IMR-90 (cell line): ENCODE results near the gene PLA2G4B. TPM values are rescaled to one million over a fixed set of nuclear protein-coding genes. Genes with fewer than 3 reads are reported as not detected.

ENCODE experiments used
- ATAC-seq: fragments of 200-7000 bp; cut with Tn5 transposase; 2 replicates; pipeline ENCODE4 v1.9.1; 2020; ENCODE audit warnings: low read depth, mild to moderate bottlenecking, moderate library complexity
- BruUV-seq: library from RNA; stranded (reverse); fragments of 400-500 nt; replicated peaks from 2 replicates; lab custom pipeline; 2021; lab: Mats Ljungman, UMichigan
- CTCF ChIA-PET: fragments of 300-600 bp; formaldehyde crosslinking; extraction: SDS; loops from one replicate; lab custom pipeline; 2021; ENCODE audit warnings: antibody characterized with exemption; lab: Yijun Ruan, JAX
- POLR2A ChIA-PET: fragments of 300-600 bp; sonication (Branson Sonifier 250); formaldehyde crosslinking; loops from one replicate; lab custom pipeline; 2022; ENCODE audit warnings: antibody characterized with exemption; ENCODE audit not compliant: unreplicated experiment; lab: Charles Lee
- DNase-seq: peaks from one replicate; pipeline ENCODE4 v3.0.0; 2013
- H2AFZ ChIP-seq: replicated peaks from 2 replicates; pipeline ENCODE3; 2013; ENCODE audit warnings: low read length, mild to moderate bottlenecking; ENCODE audit not compliant: poor library complexity
- H2AK5ac ChIP-seq: 2 replicates; pipeline ENCODE4 v1.6.1; 2013; ENCODE audit warnings: low read depth, low read length, inconsistent platforms
- H2AK9ac ChIP-seq: replicated peaks from 2 replicates; pipeline ENCODE3; 2013; ENCODE audit warnings: mild to moderate bottlenecking, low read depth, low read length, moderate library complexity; ENCODE audit not compliant: poor library complexity
- H2BK120ac ChIP-seq: 2 replicates; pipeline ENCODE4 v1.6.1; 2013; ENCODE audit warnings: low read depth, low read length, inconsistent platforms
- H2BK15ac ChIP-seq: 3 replicates; pipeline ENCODE4 v1.6.1; 2013; ENCODE audit warnings: low read depth, low read length, inconsistent platforms
- H2BK20ac ChIP-seq: 2 replicates; pipeline ENCODE4 v1.6.1; 2013; ENCODE audit warnings: low read depth, mild to moderate bottlenecking, inconsistent platforms, low read length, moderate library complexity
- H2BK5ac ChIP-seq: 2 replicates; pipeline ENCODE4 v1.6.1; 2013; ENCODE audit warnings: mild to moderate bottlenecking, low read depth, low read length, inconsistent platforms; ENCODE audit not compliant: poor library complexity, severe bottlenecking
- H3K14ac ChIP-seq: replicated peaks from 2 replicates; pipeline ENCODE4 v1.6.1; 2013; ENCODE audit warnings: low read depth, low read length, inconsistent platforms
- H3K18ac ChIP-seq: 2 replicates; pipeline ENCODE4 v1.6.1; 2013; ENCODE audit warnings: low read depth, low read length, control low read depth
- H3K23ac ChIP-seq: 2 replicates; pipeline ENCODE4 v1.6.1; 2013; ENCODE audit warnings: low read depth, low read length, inconsistent platforms
- H3K27ac ChIP-seq: 2 replicates; pipeline ENCODE4 v1.5.1; 2013; ENCODE audit warnings: mild to moderate bottlenecking, control low read depth, low read length; ENCODE audit not compliant: insufficient read depth
- H3K27me3 ChIP-seq: 2 replicates; pipeline ENCODE4 v1.6.1; 2013; ENCODE audit warnings: low read length; ENCODE audit not compliant: control insufficient read depth, insufficient read depth
- H3K36me3 ChIP-seq: 2 replicates; pipeline ENCODE4 v1.6.1; 2013; ENCODE audit warnings: low read length, mixed read lengths; ENCODE audit not compliant: control insufficient read depth, insufficient read depth
- H3K4ac ChIP-seq: 2 replicates; pipeline ENCODE4 v1.6.1; 2013; ENCODE audit warnings: low read depth, low read length, inconsistent platforms
- H3K4me1 ChIP-seq: 2 replicates; pipeline ENCODE4 v1.6.1; 2013; ENCODE audit warnings: low read length, mixed read lengths; ENCODE audit not compliant: control insufficient read depth, insufficient read depth
- H3K4me2 ChIP-seq: 2 replicates; pipeline ENCODE4 v1.6.1; 2013; ENCODE audit warnings: low read depth, mild to moderate bottlenecking, control low read depth, low read length, moderate library complexity
- H3K4me3 ChIP-seq: 2 replicates; pipeline ENCODE4 v1.5.1; 2013; ENCODE audit warnings: low read depth, mild to moderate bottlenecking, control low read depth, low read length, moderate library complexity; ENCODE audit not compliant: insufficient read depth
- H3K56ac ChIP-seq: 2 replicates; pipeline ENCODE4 v1.6.1; 2013; ENCODE audit warnings: low read length, inconsistent platforms; ENCODE audit not compliant: insufficient read depth; ENCODE audit errors: extremely low read depth
- H3K79me1 ChIP-seq, 2 experiments: 2 replicates each; pipeline ENCODE4 v1.6.1; 2013; ENCODE audit warnings: low read length in 2 of 2, inconsistent platforms in 1 of 2, low read depth in 1 of 2
- H3K9ac ChIP-seq: 2 replicates; pipeline ENCODE4 v1.6.1; 2013; ENCODE audit warnings: low read depth, low read length, control low read depth
- H3K9me1 ChIP-seq: 2 replicates; pipeline ENCODE4 v1.6.1; 2013; ENCODE audit warnings: low read length, inconsistent platforms; ENCODE audit not compliant: insufficient read depth
- H3K9me3 ChIP-seq: 2 replicates; pipeline ENCODE4 v1.6.1; 2013; ENCODE audit warnings: low read length; ENCODE audit not compliant: control insufficient read depth, insufficient read depth
- H4K20me1 ChIP-seq: 2 replicates; pipeline ENCODE4 v1.6.1; 2013; ENCODE audit warnings: low read length, inconsistent platforms; ENCODE audit not compliant: insufficient read depth
- H4K5ac ChIP-seq: 2 replicates; pipeline ENCODE4 v1.6.1; 2013; ENCODE audit warnings: mild to moderate bottlenecking, low read depth, low read length, control low read depth
- H4K8ac ChIP-seq, 2 experiments: 2 replicates each; pipeline ENCODE4 v1.6.1; 2013; ENCODE audit warnings: low read depth in 2 of 2, low read length in 2 of 2, control low read depth in 1 of 2, inconsistent platforms in 1 of 2
- H4K91ac ChIP-seq: 2 replicates; pipeline ENCODE4 v1.6.1; 2013; ENCODE audit warnings: low read depth, low read length, inconsistent platforms; ENCODE audit not compliant: insufficient read depth
- CHD1 ChIP-seq: IDR thresholded peaks from 2 replicates; pipeline ENCODE4 v1.6.1; 2012; ENCODE audit warnings: low read depth, low read length, improper control_type of control experiment
- CTCF ChIP-seq: conservative IDR thresholded peaks from 2 replicates; pipeline ENCODE4 v1.5.1; 2012; ENCODE audit warnings: mild to moderate bottlenecking, low read depth, low read length, improper control_type of control experiment
- ELK1 ChIP-seq: fragments of 150-350 bp; IDR thresholded peaks from 2 replicates; pipeline ENCODE4 v1.6.1; 2016; ENCODE audit warnings: low read depth, mild to moderate bottlenecking, low read length, moderate library complexity, borderline replicate concordance
- FOS ChIP-seq: fragments of 150-350 bp; IDR thresholded peaks from 2 replicates; pipeline ENCODE4 v1.6.1; 2016; ENCODE audit warnings: low read depth, low read length
- MAFK ChIP-seq: IDR thresholded peaks from 2 replicates; pipeline ENCODE4 v1.6.1; 2012; ENCODE audit warnings: low read depth, low read length, improper control_type of control experiment
- MXI1 ChIP-seq: IDR thresholded peaks from 2 replicates; pipeline ENCODE4 v1.6.1; 2012; ENCODE audit warnings: low read depth, mild to moderate bottlenecking, low read length, moderate library complexity, borderline replicate concordance
- POLR2A ChIP-seq: IDR thresholded peaks from 2 replicates; pipeline ENCODE4 v1.6.1; 2012; ENCODE audit warnings: mild to moderate bottlenecking, low read depth, low read length
- RAD21 ChIP-seq: IDR thresholded peaks from 2 replicates; pipeline ENCODE4 v1.6.1; 2012; ENCODE audit warnings: low read length, improper control_type of control experiment
- RCOR1 ChIP-seq: IDR thresholded peaks from 2 replicates; pipeline ENCODE4 v1.6.1; 2012; ENCODE audit warnings: mild to moderate bottlenecking, low read length, improper control_type of control experiment; ENCODE audit not compliant: insufficient replicate concordance
- RFX5 ChIP-seq: IDR thresholded peaks from 2 replicates; pipeline ENCODE4 v1.8.0; 2012; ENCODE audit warnings: low read depth, mild to moderate bottlenecking, low read length, moderate library complexity
- SMC3 ChIP-seq: fragments of 150-350 bp; IDR thresholded peaks from 2 replicates; pipeline ENCODE4 v1.6.1; 2016; ENCODE audit warnings: low read depth, mild to moderate bottlenecking, antibody characterized with exemption, low read length, moderate library complexity
- WGBS, 2 experiments: methylation state at CpG; one replicate each; pipeline versions ENCODE4 v1.1.5 to v1.1.7; 2013; ENCODE audit warnings: missing lambda C conversion rate in 2 of 2; ENCODE audit not compliant: insufficient read length in 1 of 2; ENCODE audit errors: extremely low coverage in 2 of 2; 5-methylcytosine and 5-hydroxymethylcytosine counted together
- dilution Hi-C: fragments of 300-500 bp; cut with HindIII; formaldehyde crosslinking; loops from one replicate; pipeline ENCODE4 v1.14.3; 2018; ENCODE audit warnings: low sequenced_read_pairs; ENCODE audit not compliant: unreplicated experiment
- in situ Hi-C: fragments of 300-500 bp; cut with MboI; formaldehyde crosslinking; loops from 3 replicates; pipeline ENCODE4 v1.14.3; 2019; ENCODE audit warnings: low sequenced_read_pairs, inconsistent platforms, mixed read lengths
- intact Hi-C: fragments of 100-400 bp; cut with micrococcal nuclease; formaldehyde crosslinking; loops from 2 replicates; pipeline ENCODE4 v1.10.0; 2022
- polyA plus RNA-seq, 3 experiments: library from polyadenylated mRNA; depleted of rRNA; stranded (reverse); fragments of >200 nt; gene quantifications; 2 replicates each; pipeline ENCODE4 v1.2.3, GENCODE V29; 2012; ENCODE audit warnings: low replicate concordance in 1 of 3
- total RNA-seq: library from RNA; depleted of rRNA; stranded (reverse); fragments of >200 nt; gene quantifications from 2 replicates; pipeline ENCODE4 v1.2.3, GENCODE V29; 2012
- TF ChIP-seq, protein P1 (sequence below): fragments of 150-350 bp; IDR thresholded peaks from 2 replicates; pipeline ENCODE4 v1.6.1; 2017; ENCODE audit warnings: mild to moderate bottlenecking, antibody characterized with exemption, low read length, low read depth

Gene PLA2G4B
- total and polyA plus RNA-seq, 2 of the 4 experiments (the other 2 are of a cell fraction) = 0.18 to 3.1 TPM

DNA sequence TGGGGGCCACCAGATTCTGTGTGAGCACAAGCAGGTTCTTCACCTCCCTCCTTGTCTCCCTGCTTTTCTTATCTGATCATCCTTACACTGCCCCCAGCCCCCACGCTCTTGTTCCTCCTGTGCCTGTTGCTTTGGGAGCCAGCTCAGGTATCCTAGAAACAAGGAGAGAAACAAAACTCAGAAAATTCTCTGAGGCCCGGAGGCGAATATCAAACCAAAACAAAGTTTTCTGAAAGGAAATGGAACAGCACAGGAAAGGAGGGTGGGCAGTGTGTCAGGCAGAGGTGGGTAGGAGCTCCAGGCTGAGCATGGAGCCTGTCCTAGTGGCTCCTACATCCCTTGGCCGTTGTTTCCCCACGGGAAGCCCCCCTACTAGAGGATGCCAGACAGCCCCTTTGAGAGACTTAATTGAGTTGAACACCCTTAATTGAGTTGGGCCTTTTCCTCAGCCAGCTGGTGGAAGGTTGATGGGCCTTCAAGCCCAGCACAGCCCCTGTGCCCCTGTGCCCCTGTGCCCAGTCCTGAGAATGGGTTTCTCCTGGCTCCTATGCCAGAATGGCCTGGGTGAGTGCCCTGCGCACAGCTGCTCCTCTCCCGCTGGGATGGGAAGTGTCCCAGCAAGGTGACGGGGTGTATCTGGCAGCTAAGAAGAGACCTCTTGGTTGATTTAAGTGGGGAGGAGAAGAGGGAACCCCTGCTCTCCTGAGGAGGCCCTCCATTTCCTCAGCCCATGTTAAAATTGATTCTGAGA is 33.6 kb upstream of the PLA2G4B start (continued):
- TF ChIP-seq ELK1 = no peak

GRCh38 chr15:41805711-41806110 is 32.9 kb upstream of the PLA2G4B start:
- WGBS, 2 experiments = no CpG with 5 or more reads among the region's 3 CpGs
- ATAC-seq = no peak
- no peak overlapping the region for H4K91ac ChIP-seq
- TF ChIP-seq, protein P1, sequence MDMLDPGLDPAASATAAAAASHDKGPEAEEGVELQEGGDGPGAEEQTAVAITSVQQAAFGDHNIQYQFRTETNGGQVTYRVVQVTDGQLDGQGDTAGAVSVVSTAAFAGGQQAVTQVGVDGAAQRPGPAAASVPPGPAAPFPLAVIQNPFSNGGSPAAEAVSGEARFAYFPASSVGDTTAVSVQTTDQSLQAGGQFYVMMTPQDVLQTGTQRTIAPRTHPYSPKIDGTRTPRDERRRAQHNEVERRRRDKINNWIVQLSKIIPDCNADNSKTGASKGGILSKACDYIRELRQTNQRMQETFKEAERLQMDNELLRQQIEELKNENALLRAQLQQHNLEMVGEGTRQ = no peak
- TF ChIP-seq MAFK = no peak
- TF ChIP-seq CHD1 = no peak
- no peak for TF ChIP-seq MXI1
- TF ChIP-seq RCOR1 = no peak
- TF ChIP-seq FOS = no peak
- TF ChIP-seq RFX5 = no peak
- no peak for TF ChIP-seq CTCF
- no peak for TF ChIP-seq RAD21
- TF ChIP-seq POLR2A = no peak
- TF ChIP-seq SMC3 = no peak

More at GRCh38 chr15:41805711-41806110, 32.9 kb upstream of the PLA2G4B start:
- Histone ChIP-seq H3K18ac (no peak overlapping the region), H3K4ac (no peak overlapping the region), H2BK120ac (no peak overlapping the region), H3K56ac (no peak overlapping the region), H2BK15ac (no peak overlapping the region), H4K5ac (no peak overlapping the region), H2AK5ac (no peak overlapping the region), H3K4me1 (peaks cover 3% of the 10 kb centered on the region), H2BK5ac (no peak overlapping the region), H4K20me1 (0 out of 2 replicates have a peak, but pooled peaks cover 3% of the 10 kb centered on the region), H3K27ac (no peak overlapping the region), H3K36me3 (0 out of 2 replicates have a peak, but pooled peaks cover 3% of the 10 kb centered on the region), H3K14ac (no peak overlapping the region), H2AK9ac (no peak overlapping the region), H4K8ac (no peak overlapping the region), H3K23ac (peak overlapping the region; percentile 52; the same call in 1 of the 2 replicates), H3K4me2 (no peak overlapping the region), H3K9me1 (peaks cover 24% of the 10 kb centered on the region), H2AFZ (no peak overlapping the region), H3K27me3 (no peaks in the 10 kb centered on the region), H3K9ac (no peak overlapping the region), H3K79me1 (peaks cover 26 to 69% of the 10 kb centered on the region in 2 experiments), H2BK20ac (no peak overlapping the region), H3K9me3 (no peaks in the 10 kb centered on the region), H3K4me3 (no peak overlapping the region)
- dilution Hi-C loops = no loop called here
- no peak for DNase-seq
- POLR2A ChIA-PET = no interaction called here
- BruUV-seq = no TSS peak
- in situ Hi-C loops = no loop called here
- CTCF ChIA-PET = interaction anchor here (0.6 kb wide), 1 partner anchor 33 kb away, joined by 4 read pairs; no protein-coding TSS in a partner anchor
- intact Hi-C loops = no loop called here
